ENCODE results near the gene GSTM5. TPM values are rescaled to one million over a fixed set of nuclear protein-coding genes. Genes with fewer than 3 reads are reported as not detected.

Gene GSTM5
- total and polyA plus RNA-seq, 2 donors (not counting 3 experiments of a cell fraction or from before 2014, with no cell fraction given): 0.25 to 1.6 TPM

- Histone ChIP-seq H3K27ac (ENCODE audit: insufficient read depth, low read depth, low read length) (no peak overlapping the region), H3K4me1 (ENCODE audit: control insufficient read depth, extremely low read depth, insufficient read depth, low read length) (peaks cover 8% of the 10 kb centered on the region), H2AFZ (ENCODE audit: low read depth, low read length) (no peak overlapping the region), H3K4me3 (replicated peaks in 1 of 3; ENCODE audit: insufficient read depth in 1 of 3, low read depth in 1 of 3, low read length in 3 of 3) (no peak overlapping the region), H3K9ac (replicated peaks; ENCODE audit: extremely low read depth, insufficient read depth, low read length) (no peak overlapping the region), H3K9me1 (replicated peaks; ENCODE audit: control insufficient read depth, extremely low read depth, insufficient read depth, low read length) (no peaks in the 10 kb centered on the region), H4K20me1 (replicated peaks; ENCODE audit: control insufficient read depth, extremely low read depth, insufficient read depth, low read length) (no peaks in the 10 kb centered on the region), H3K4me2 (ENCODE audit: insufficient read depth, low read length) (no peak overlapping the region), H3K36me3 (ENCODE audit: control insufficient read depth in 2 of 2, extremely low read depth in 1 of 2, insufficient read depth in 2 of 2, low read length in 2 of 2) (no peaks in the 10 kb centered on the region), H3K79me2 (ENCODE audit: control insufficient read depth, insufficient read depth, low read length) (no peaks in the 10 kb centered on the region), H3K27me3 (ENCODE audit: control insufficient read depth in 2 of 2, insufficient read depth in 2 of 2, low read length in 2 of 2) (no peaks in the 10 kb centered on the region), H3K9me3 (replicated peaks; ENCODE audit: control insufficient read depth, insufficient read depth, low read length) (no peaks in the 10 kb centered on the region)
- intact Hi-C loops (cut with micrococcal nuclease) (no loop called here), dilution Hi-C loops (cut with MboI; ENCODE audit: extremely low pct_ligation_motif_present, low sequenced_read_pairs) (no loop called here)
- POLR2A ChIA-PET: no interaction called here
- DNase-seq (ENCODE audit: low read depth, low spot score) (no peak), FAIRE-seq (no peak)
- CTCF ChIA-PET: interaction anchor here (1.6 kb wide), 1 partner anchor 59 kb away, joined by 3 read pairs; no protein-coding TSS in a partner anchor
- BruUV-seq (replicated peaks): no TSS peak
- TF ChIP-seq CTCF (IDR thresholded peaks at IDR 0.05; ENCODE audit: extremely low read depth in 1 of 2, insufficient read depth in 1 of 2, low read depth in 1 of 2, low read length in 2 of 2) (no peak), FOS (IDR thresholded peaks at IDR 0.05; ENCODE audit: borderline replicate concordance, insufficient read depth, low read length) (no peak), JUN (IDR thresholded peaks at IDR 0.05; ENCODE audit: borderline replicate concordance, insufficient read depth, insufficient read length, low read depth) (no peak), MAX (IDR thresholded peaks at IDR 0.05; ENCODE audit: insufficient read depth, insufficient read length) (no peak)
These were observed 2.8 kb downstream of the GSTM5 start for GRCh38 chr1:109714661-109715372.

GRCh38 chr1:109716121-109716520 lies 4.1 kb downstream of the GSTM5 start:
- H3K27me3 ChIP-seq (ENCODE audit: control insufficient read depth in 2 of 2, insufficient read depth in 2 of 2, low read length in 2 of 2): no peaks in the 10 kb centered on the region
- TF ChIP-seq MYC (IDR thresholded peaks at IDR 0.05; ENCODE audit: low read depth, low read length): no peak
- TF ChIP-seq CTCF (IDR thresholded peaks at IDR 0.05; ENCODE audit: extremely low read depth in 1 of 2, insufficient read depth in 1 of 2, low read depth in 1 of 2, low read length in 2 of 2): no peak
- TF ChIP-seq FOS (IDR thresholded peaks at IDR 0.05; ENCODE audit: borderline replicate concordance, insufficient read depth, low read length): no peak
- TF ChIP-seq POLR2A (IDR thresholded peaks at IDR 0.05; ENCODE audit: low read depth, low read length): no peak
- TF ChIP-seq EZH2 (IDR thresholded peaks at IDR 0.05; ENCODE audit: borderline replicate concordance, low read depth, low read length, severe bottlenecking): no peak
- no peak for TF ChIP-seq JUN (IDR thresholded peaks at IDR 0.05; ENCODE audit: borderline replicate concordance, insufficient read depth, insufficient read length, low read depth)
- no peak for TF ChIP-seq POLR2AphosphoS5 (IDR thresholded peaks at IDR 0.05; ENCODE audit: insufficient read depth, low read depth, low read length)
- no peak for TF ChIP-seq GATA2 (IDR thresholded peaks at IDR 0.05; ENCODE audit: insufficient read depth, insufficient read length, low read depth, low read length)
- no peak for TF ChIP-seq MAX (IDR thresholded peaks at IDR 0.05; ENCODE audit: insufficient read depth, insufficient read length)
- H2AFZ ChIP-seq (ENCODE audit: low read depth, low read length): no peak overlapping the region
- intact Hi-C loops (cut with micrococcal nuclease) (no loop called here), dilution Hi-C loops (cut with MboI; ENCODE audit: extremely low pct_ligation_motif_present, low sequenced_read_pairs) (no loop called here)
- BruUV-seq (replicated peaks): no TSS peak
- H3K27ac ChIP-seq (ENCODE audit: insufficient read depth, low read depth, low read length): no peak overlapping the region
- ChIA-PET CTCF (interaction anchor here (1.0 kb wide), 1 partner anchor 12 kb away, joined by 3 read pairs; no protein-coding TSS in a partner anchor), POLR2A (no interaction called here)
- no peak overlapping the region for H3K9ac ChIP-seq (replicated peaks; ENCODE audit: extremely low read depth, insufficient read depth, low read length)
- no peaks in the 10 kb centered on the region for H3K9me1 ChIP-seq (replicated peaks; ENCODE audit: control insufficient read depth, extremely low read depth, insufficient read depth, low read length)
- DNase-seq (ENCODE audit: low read depth, low spot score) (no peak), FAIRE-seq (no peak)
- no peak overlapping the region for H3K4me2 ChIP-seq (ENCODE audit: insufficient read depth, low read length)
- H3K4me3 ChIP-seq (replicated peaks in 1 of 3; ENCODE audit: insufficient read depth in 1 of 3, low read depth in 1 of 3, low read length in 3 of 3): no peak overlapping the region
- H3K36me3 ChIP-seq (ENCODE audit: control insufficient read depth in 2 of 2, extremely low read depth in 1 of 2, insufficient read depth in 2 of 2, low read length in 2 of 2): no peaks in the 10 kb centered on the region
- H3K4me1 ChIP-seq (ENCODE audit: control insufficient read depth, extremely low read depth, insufficient read depth, low read length): peaks cover 8% of the 10 kb centered on the region
- H3K79me2 ChIP-seq (ENCODE audit: control insufficient read depth, insufficient read depth, low read length): no peaks in the 10 kb centered on the region
- no peaks in the 10 kb centered on the region for H4K20me1 ChIP-seq (replicated peaks; ENCODE audit: control insufficient read depth, extremely low read depth, insufficient read depth, low read length)
- H3K9me3 ChIP-seq (replicated peaks; ENCODE audit: control insufficient read depth, insufficient read depth, low read length): no peaks in the 10 kb centered on the region
